Breast epithelium (tissue), 3 donors: ENCODE measurements around the gene PKIB.

ENCODE experiments used
- CTCF ChIP-seq, 3 donors: fragments of 450-650 bp; IDR thresholded peaks; one replicate each; pipeline ENCODE4 v1.5.1; 2016 to 2017; ENCODE audit warnings: antibody characterized with exemption in 3 of 3, mild to moderate bottlenecking in 3 of 3, moderate library complexity in 3 of 3
- POLR2A ChIP-seq: fragments of 450-650 bp; IDR thresholded peaks from one replicate; pipeline ENCODE4 v1.6.1; 2016; ENCODE audit warnings: antibody characterized with exemption, mild to moderate bottlenecking, moderate library complexity
- POLR2AphosphoS5 ChIP-seq, 3 donors: sonication (generic); formaldehyde crosslinking; IDR thresholded peaks; one replicate each; pipeline ENCODE4 v1.6.1; 2017; ENCODE audit warnings: antibody characterized with exemption in 3 of 3

GRCh38 chr6:122746688-122747087 lies 136.5 kb downstream of the PKIB start:
- TF ChIP-seq CTCF (IDR thresholded peaks at IDR 0.05) = no peak
- no peak for TF ChIP-seq POLR2A
- no peak for TF ChIP-seq POLR2AphosphoS5 (IDR thresholded peaks at IDR 0.05)
